ENCODE measurements around the gene PARP15.

- TF ChIP-seq MAZ (IDR thresholded peaks at IDR 0.05; ENCODE audit: borderline replicate concordance, low read depth, low read length) (no peak), SMC3 (IDR thresholded peaks at IDR 0.05; ENCODE audit: low read depth, low read length) (no peak)
These were observed 102.5 kb downstream of the PARP15 start for GRCh38 chr3:122679882-122680474.
